ENCODE results near the gene FRMD6.

FRMD6 gene

DNA sequence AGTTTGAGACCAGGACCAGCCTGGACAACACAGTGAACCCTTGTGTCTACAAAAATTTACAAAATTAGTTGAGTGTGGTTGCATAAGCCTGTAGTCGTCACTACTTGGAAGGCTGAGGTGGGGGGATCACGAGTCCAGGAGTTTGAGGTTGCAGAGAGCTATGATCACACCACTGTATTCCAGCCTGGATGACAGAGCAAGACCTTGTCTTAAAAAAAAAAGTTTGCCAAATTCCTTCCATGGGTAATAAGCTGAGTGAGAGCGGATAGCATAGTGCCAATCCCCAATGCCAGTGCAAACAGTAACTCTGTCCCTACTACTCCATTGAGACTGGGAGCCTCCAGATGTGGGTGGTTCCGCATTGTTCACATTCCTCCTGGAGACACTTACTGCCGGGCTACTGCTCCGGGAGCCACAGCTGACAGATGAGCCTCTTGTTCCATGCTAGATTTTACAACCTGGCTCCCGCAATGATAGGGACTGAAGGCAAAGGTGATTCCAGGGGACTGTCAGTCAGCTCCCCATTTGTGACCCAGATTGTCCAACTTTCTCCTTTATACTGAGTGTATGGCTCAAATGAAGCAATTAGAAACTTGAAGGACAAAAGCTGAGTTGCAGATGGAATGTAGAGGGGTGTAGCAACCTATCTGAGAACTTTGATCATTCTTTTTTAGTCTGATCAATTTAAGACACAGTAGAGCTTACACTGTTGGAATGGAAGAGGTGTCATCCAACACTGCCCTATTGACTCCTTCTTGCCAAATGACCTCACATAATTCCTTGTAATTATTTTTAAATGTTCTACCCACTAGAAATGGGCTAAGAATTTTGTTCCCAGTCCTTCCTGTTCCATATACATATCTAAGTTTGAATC lies 13.4 kb upstream of the FRMD6 start:
- H3K4me1 ChIP-seq (ENCODE audit: insufficient read depth, low read length): peaks cover 5% of the 10 kb centered on the region
- H2AFZ ChIP-seq (ENCODE audit: low read depth, low read length): no peak overlapping the region
- no peak overlapping the region for H3K4me3 ChIP-seq (ENCODE audit: low read length)
- H3K9me3 ChIP-seq (ENCODE audit: low read length): no peaks in the 10 kb centered on the region
- H3K36me3 ChIP-seq (ENCODE audit: insufficient read depth, low read length): no peaks in the 10 kb centered on the region
- no peaks in the 10 kb centered on the region for H3K27me3 ChIP-seq (ENCODE audit: insufficient read depth, low read length)

DNA sequence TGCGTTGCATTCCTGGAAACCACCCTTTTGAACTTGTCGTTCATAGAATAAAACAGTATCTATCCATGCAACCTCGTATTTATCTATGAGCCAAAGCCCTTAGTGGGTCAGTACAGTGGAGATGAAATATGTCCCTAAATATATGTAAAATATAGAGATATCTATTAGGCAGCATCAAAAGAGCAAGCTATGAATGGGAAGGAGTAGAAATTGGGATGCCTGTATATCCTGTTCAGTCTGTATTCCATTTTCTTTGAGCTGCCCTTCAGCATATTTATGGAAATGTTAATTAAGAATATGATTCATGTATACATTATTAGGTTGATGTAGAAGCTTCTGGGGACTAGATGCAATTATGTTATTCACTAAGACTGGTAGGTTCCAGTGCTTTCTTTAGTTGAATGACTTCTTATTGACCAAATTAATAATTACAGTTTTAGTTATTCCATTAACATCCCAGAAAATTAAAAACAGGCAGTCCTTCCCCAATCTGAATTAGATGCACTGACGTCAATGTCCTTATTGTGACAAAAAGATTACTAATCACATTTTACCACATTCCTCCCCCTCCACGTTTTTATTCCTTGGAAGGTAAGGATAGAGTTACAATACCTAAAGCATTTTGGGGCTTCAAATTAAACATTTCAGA lies 11.9 kb upstream of the FRMD6 start:
- H3K27me3 ChIP-seq (ENCODE audit: insufficient read depth, low read length): no peaks in the 10 kb centered on the region
- peaks cover 7% of the 10 kb centered on the region for H3K4me1 ChIP-seq (ENCODE audit: insufficient read depth, low read length)
- no peaks in the 10 kb centered on the region for H3K36me3 ChIP-seq (ENCODE audit: insufficient read depth, low read length)
- no peaks in the 10 kb centered on the region for H3K9me3 ChIP-seq (ENCODE audit: low read length)
- H2AFZ ChIP-seq (ENCODE audit: low read depth, low read length): no peak overlapping the region
- no peak overlapping the region for H3K4me3 ChIP-seq (ENCODE audit: low read length)

DNA sequence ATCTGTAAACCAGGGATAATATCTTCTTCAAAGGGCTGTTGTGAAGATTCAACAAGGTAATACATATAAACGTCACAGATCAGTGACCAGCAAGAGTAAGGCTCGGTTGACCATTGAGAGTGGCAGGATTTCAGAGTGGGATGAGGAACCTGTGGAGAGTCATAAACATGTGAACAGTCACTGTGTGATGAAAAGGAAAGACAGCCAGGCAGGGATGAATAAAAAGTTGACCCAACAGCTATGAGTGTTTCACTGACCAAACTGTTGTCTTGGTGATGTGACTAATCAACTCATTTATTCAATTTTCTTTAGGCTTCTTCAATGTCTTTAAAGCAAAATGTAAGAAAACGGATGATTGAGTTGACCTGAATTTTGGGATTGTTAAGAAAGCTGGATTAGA lies 8.6 kb upstream of the FRMD6 start:
- H3K36me3 ChIP-seq (ENCODE audit: insufficient read depth, low read length): no peaks in the 10 kb centered on the region
- no peak overlapping the region for H2AFZ ChIP-seq (ENCODE audit: low read depth, low read length)
- no peaks in the 10 kb centered on the region for H3K27me3 ChIP-seq (ENCODE audit: insufficient read depth, low read length)
- no peaks in the 10 kb centered on the region for H3K9me3 ChIP-seq (ENCODE audit: low read length)
- H3K4me1 ChIP-seq (ENCODE audit: insufficient read depth, low read length): peaks cover 7% of the 10 kb centered on the region
- no peak overlapping the region for H3K4me3 ChIP-seq (ENCODE audit: low read length)

DNA sequence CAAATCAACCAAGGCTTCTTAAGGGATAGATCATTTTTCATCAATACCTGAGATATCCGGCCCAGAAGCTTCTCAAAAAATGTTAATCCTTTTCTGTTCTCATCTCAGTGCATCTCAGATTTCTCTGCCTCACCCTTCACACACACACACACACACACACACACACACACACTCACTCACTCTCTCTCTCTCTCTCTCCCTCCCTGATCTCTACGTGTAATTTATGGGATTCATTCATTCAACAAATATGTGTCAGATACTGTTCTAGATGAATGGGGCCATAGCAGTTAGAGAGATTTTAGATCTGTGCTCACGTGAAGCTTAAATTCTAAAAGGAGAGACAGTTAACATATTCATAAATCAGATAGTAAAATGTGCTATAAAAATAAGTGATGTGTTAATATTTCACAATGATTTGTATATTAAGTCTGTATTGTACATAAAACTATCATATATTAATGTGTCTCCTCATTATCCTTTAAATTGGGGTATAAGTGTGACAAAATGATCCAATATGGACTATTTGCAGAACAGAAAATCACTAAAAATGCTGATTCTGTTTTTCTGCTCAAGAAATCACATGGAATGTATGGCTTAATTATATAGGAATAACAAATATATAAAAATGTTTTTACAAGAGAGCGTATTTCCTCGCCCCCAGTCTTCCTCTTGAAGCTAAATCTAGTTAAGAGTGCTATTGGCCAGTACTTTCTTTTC lies 7.3 kb upstream of the FRMD6 start:
- no peaks in the 10 kb centered on the region for H3K9me3 ChIP-seq (ENCODE audit: low read length)
- no peaks in the 10 kb centered on the region for H3K27me3 ChIP-seq (ENCODE audit: insufficient read depth, low read length)
- peaks cover 7% of the 10 kb centered on the region for H3K4me1 ChIP-seq (ENCODE audit: insufficient read depth, low read length)
- H3K36me3 ChIP-seq (ENCODE audit: insufficient read depth, low read length): no peaks in the 10 kb centered on the region
- no peak overlapping the region for H2AFZ ChIP-seq (ENCODE audit: low read depth, low read length)
- H3K4me3 ChIP-seq (ENCODE audit: low read length): no peak overlapping the region

DNA sequence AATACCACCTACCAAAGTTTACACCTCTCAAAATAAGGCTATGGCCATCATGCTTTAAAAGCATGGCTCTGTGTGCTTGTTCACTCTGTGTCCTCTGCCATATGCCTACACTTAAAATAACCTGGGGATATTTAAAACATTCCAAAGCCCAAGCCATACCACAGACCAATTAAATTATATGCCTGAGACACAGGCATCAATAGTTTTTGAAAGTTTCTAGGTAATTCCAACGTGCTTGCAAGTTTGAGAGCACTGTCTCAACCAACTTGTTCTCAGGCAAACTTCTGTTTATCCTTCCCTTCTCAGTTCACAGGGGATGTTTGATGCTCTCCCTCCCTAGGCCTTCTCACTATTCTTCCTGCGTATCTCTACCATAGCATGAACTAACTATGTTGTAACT lies 3.4 kb upstream of the FRMD6 start:
- H3K27me3 ChIP-seq (ENCODE audit: insufficient read depth, low read length): no peaks in the 10 kb centered on the region
- H2AFZ ChIP-seq (ENCODE audit: low read depth, low read length): no peak overlapping the region
- H3K9me3 ChIP-seq (ENCODE audit: low read length): no peaks in the 10 kb centered on the region
- H3K4me1 ChIP-seq (ENCODE audit: insufficient read depth, low read length): peaks cover 14% of the 10 kb centered on the region
- no peaks in the 10 kb centered on the region for H3K36me3 ChIP-seq (ENCODE audit: insufficient read depth, low read length)
- no peak overlapping the region for H3K4me3 ChIP-seq (ENCODE audit: low read length)

DNA sequence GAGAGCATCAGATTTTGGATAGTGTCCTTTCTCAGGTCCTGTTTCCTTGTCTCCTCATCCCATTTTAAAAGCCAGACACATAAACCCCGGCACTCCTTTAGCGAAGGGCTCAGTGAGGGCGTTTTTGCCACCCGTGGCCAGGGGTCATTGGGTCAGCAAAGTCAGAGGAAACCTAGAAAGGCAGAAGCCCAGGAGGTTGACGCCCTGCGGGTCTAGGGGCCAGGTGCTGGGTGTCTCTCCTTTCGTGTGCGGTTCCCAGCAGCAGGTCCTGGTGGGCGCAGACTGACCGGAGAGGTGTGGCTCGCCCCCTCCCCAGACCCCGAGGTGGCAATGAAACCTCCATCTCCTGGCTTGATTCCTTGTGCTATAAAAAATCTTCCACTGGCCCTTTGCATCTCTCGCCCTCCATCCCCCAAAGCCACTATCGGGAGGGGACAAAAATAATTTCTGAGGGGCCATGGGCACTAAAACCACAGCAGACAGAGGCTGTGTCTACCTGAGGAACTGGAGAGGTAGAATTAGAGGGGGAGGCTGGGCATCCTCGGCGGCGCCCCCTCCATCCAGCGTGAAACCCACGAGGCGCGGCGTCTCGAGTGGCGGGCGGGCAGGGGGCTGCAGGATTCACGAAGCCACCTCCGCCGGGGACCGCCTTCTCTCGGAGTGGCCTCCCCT lies 858 bp upstream of the FRMD6 start:
- Histone ChIP-seq H3K4me3 (ENCODE audit: low read length) (peak overlapping the region; percentile 79), H3K4me1 (ENCODE audit: insufficient read depth, low read length) (peaks cover 30% of the 10 kb centered on the region), H2AFZ (ENCODE audit: low read depth, low read length) (peak overlapping the region; percentile 99), H3K9me3 (ENCODE audit: low read length) (no peaks in the 10 kb centered on the region), H3K27me3 (ENCODE audit: insufficient read depth, low read length) (no peaks in the 10 kb centered on the region), H3K36me3 (ENCODE audit: insufficient read depth, low read length) (no peaks in the 10 kb centered on the region)

DNA sequence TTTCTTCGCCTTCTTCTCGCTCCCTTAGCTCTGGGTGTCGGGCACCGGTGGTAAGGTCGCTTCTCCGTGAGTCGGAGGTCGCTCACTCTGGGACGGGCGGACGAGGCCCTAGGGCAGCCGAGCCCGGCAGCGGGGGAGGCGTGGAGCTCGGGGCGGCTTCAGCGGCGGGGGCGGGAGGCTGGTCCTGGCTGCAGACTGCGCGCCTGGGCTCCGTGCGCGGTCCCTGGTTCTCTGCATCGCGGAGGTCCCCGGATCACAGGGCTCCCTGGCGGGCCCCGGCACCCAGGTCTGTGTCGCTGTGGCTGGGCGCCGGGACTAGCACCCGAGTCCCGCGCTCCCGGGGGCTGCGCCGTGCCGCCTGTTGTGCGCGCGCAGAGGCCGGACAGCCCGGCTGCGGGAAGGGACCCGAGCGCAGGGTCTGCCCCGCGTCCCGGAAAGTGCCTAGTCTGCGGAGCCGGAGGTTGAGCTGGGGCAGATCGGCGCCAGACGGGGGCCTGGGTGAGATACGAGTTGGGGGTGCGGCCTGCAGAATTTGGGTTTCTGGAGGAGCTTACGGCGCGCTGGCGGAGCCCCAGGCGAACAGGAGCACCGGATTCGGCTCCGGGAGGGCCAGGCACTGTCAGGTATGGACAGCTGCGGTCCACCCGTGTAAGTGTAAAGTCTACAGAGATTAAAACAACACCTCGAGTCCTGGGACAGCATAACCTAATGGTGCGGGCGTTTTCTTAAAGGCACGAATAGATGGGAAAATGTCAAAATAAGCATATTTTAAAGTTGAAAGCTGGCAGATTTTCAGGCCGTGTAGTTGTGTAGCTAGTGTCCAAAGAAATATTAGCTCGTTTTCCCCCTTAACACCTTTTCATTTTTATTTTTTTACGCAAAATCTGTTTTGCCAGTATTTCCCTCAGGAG lies 713 bp downstream of the FRMD6 start:
- no peaks in the 10 kb centered on the region for H3K36me3 ChIP-seq (ENCODE audit: insufficient read depth, low read length)
- H3K4me1 ChIP-seq (ENCODE audit: insufficient read depth, low read length): peaks cover 30% of the 10 kb centered on the region
- no peaks in the 10 kb centered on the region for H3K27me3 ChIP-seq (ENCODE audit: insufficient read depth, low read length)
- no peaks in the 10 kb centered on the region for H3K9me3 ChIP-seq (ENCODE audit: low read length)
- H2AFZ ChIP-seq (ENCODE audit: low read depth, low read length): peak overlapping the region; percentile 98
- peak overlapping the region; percentile 58 for H3K4me3 ChIP-seq (ENCODE audit: low read length)

DNA sequence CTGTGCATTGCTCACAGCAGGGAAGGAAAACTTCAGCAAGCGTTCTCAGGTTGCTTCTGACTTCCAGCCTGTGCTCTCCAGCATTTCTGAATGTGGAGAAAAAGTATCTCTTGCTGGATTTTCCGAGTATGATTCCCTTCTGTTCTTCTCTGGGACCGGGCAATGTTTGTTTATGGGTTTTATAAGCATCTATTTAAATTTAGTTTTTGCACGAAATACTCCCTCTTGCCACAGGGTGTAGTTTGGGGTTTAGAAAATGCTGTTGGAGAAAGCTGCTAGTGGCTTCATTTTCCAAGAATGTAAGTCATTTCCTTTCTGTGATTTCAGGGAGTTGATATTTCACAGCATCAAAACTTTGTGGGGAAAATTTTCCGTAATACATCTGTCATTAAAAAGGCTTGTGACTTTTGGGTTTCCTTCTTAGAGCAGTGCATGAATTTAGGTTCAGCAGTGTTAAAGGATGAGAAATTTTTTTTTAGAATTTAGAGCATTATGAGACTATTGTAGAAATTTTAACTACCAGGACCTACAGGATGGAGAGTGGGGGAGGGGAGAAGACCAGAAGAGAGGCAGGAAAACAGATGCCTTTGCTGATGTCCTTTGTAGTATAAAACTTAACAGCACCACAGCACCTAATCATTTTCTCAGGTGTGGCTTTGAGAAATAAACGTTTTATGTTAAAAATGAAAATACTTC lies 1.5 kb downstream of the FRMD6 start:
- H3K9me3 ChIP-seq (ENCODE audit: low read length): no peaks in the 10 kb centered on the region
- peaks cover 30% of the 10 kb centered on the region for H3K4me1 ChIP-seq (ENCODE audit: insufficient read depth, low read length)
- H3K4me3 ChIP-seq (ENCODE audit: low read length): peak overlapping the region; percentile 58
- H3K36me3 ChIP-seq (ENCODE audit: insufficient read depth, low read length): no peaks in the 10 kb centered on the region
- H2AFZ ChIP-seq (ENCODE audit: low read depth, low read length): peak overlapping the region; percentile 98
- no peaks in the 10 kb centered on the region for H3K27me3 ChIP-seq (ENCODE audit: insufficient read depth, low read length)

DNA sequence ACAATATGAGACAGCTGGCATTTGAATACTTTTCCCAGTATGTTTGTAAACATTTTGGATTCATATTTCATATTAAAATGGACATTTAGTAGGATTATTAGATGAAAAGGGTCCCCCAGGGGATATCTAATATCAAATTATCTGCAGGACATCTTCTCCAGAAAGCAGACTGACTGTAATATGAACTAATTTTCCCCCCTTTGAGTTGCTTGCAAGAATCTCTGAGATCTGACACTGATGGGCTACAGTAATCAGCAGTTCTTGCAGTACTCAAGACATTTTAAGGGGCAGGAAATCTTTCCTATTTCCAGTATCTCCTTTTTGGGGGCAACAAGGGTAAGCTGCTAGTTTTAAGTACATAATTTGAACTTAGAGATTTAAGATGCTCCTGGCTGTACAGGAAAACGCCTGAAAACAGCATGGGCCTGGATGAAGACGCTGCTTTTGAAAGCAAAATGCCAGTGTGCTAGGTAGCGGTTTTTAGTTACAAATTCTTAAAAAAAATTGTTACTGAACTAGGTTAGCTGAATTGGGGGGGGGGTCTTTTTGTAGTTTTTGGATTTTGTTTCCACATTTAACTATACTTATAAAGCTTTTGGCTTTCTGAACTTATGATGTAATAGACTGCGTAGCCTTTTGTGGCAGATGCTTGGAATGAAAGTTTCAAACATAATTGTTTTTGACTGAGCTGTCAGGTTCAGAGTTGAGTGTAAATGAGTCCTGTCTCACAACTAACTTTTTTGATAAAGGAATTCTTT lies 2.2 kb downstream of the FRMD6 start:
- peak overlapping the region; percentile 98 for H2AFZ ChIP-seq (ENCODE audit: low read depth, low read length)
- no peaks in the 10 kb centered on the region for H3K36me3 ChIP-seq (ENCODE audit: insufficient read depth, low read length)
- H3K27me3 ChIP-seq (ENCODE audit: insufficient read depth, low read length): no peaks in the 10 kb centered on the region
- H3K9me3 ChIP-seq (ENCODE audit: low read length): no peaks in the 10 kb centered on the region
- H3K4me3 ChIP-seq (ENCODE audit: low read length): peak overlapping the region; percentile 58
- peaks cover 30% of the 10 kb centered on the region for H3K4me1 ChIP-seq (ENCODE audit: insufficient read depth, low read length)

DNA sequence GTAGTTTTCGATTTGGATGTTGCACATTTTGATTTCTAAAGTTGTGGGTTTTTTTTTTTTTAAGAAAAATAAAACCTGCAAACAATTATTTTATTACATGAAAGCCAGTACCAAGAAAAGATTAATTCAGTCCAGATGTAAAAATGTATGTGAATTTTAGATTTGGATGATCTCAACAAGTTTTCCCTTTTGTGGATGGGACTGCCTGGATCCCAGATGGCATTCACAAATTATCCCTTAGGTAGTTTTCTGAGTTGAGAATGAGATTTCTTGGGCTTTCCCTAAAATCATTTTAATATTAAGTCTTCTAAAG lies 2.8 kb downstream of the FRMD6 start:
- peaks cover 30% of the 10 kb centered on the region for H3K4me1 ChIP-seq (ENCODE audit: insufficient read depth, low read length)
- peak overlapping the region; percentile 58 for H3K4me3 ChIP-seq (ENCODE audit: low read length)
- no peaks in the 10 kb centered on the region for H3K27me3 ChIP-seq (ENCODE audit: insufficient read depth, low read length)
- H3K9me3 ChIP-seq (ENCODE audit: low read length): no peaks in the 10 kb centered on the region
- no peaks in the 10 kb centered on the region for H3K36me3 ChIP-seq (ENCODE audit: insufficient read depth, low read length)
- H2AFZ ChIP-seq (ENCODE audit: low read depth, low read length): no peak overlapping the region

DNA sequence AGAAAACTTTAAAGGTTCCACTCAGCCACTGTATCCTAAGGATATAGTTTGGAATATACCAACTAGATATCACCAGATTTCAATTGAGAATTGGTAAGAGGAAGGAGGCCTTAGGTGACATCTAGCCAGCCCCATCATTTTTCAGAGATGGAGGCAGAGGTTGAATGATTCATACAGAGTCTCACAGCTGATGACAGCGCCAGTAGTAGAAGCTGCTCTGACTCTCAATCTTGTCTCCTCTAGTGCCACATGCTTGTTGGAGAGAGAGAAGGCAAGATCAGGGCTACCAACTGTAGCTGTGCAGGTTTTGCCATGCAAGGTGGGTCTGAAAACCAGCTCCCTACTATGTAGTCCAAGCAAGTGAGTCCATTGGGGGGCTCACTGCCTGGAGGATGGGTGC lies 6.1 kb downstream of the FRMD6 start:
- Histone ChIP-seq H3K4me3 (ENCODE audit: low read length) (no peak overlapping the region), H2AFZ (ENCODE audit: low read depth, low read length) (no peak overlapping the region), H3K9me3 (ENCODE audit: low read length) (no peaks in the 10 kb centered on the region), H3K4me1 (ENCODE audit: insufficient read depth, low read length) (peaks cover 23% of the 10 kb centered on the region), H3K27me3 (ENCODE audit: insufficient read depth, low read length) (no peaks in the 10 kb centered on the region), H3K36me3 (ENCODE audit: insufficient read depth, low read length) (no peaks in the 10 kb centered on the region)

Data from neuron (in vitro differentiated cells).